Endothelial cell of umbilical vein (primary cell): Measurements from ENCODE around the gene IFNA7. TPM values are rescaled to one million over a fixed set of nuclear protein-coding genes. Genes with fewer than 3 reads are reported as not detected.
"Not testable (repeated sequence)": the region's sequence is repeated elsewhere in the genome, so short reads cannot be mapped to it uniquely, and the experiment has no call there.

Experiments used
- Bru-seq: library from RNA; stranded (reverse); fragments of 400-500 nt; gene quantifications from one replicate; lab custom pipeline; 2021; lab: Mats Ljungman, UMichigan
- BruChase-seq, 2 experiments: library from RNA; stranded (reverse); fragments of 400-500 nt; gene quantifications; one replicate each; lab custom pipeline; 2021; lab: Mats Ljungman, UMichigan
- BruUV-seq: library from RNA; stranded (reverse); fragments of 400-500 nt; replicated peaks from 2 replicates; lab custom pipeline; 2021; lab: Mats Ljungman, UMichigan
- CTCF ChIA-PET: fragments of 300-600, 350-600 bp; sonication (Branson Sonifier 250); formaldehyde crosslinking; loops from one replicate; lab custom pipeline; 2021; ENCODE audit warnings: antibody characterized with exemption, inconsistent platforms; lab: Charles Lee
- POLR2A ChIA-PET: fragments of 300-600, 350-600 bp; sonication (Branson Sonifier 250); formaldehyde crosslinking; loops from one replicate; lab custom pipeline; 2021; ENCODE audit warnings: antibody characterized with exemption, inconsistent platforms; lab: Charles Lee
- DNase-seq: peaks from one replicate; pipeline ENCODE4 v3.0.0-alpha.2; 2011; ENCODE audit warnings: low read depth, low spot score
- FAIRE-seq: peaks from 2 replicates; lab custom pipeline; 2011; peaks lifted over from hg19 to GRCh38; lab: Jason Lieb, UNC
- H2AFZ ChIP-seq: 2 replicates; pipeline ENCODE4 v1.6.0; 2012; ENCODE audit warnings: low read depth, low read length, control low read depth, inconsistent platforms
- H3K27ac ChIP-seq: 2 replicates; pipeline ENCODE4 v1.5.1; 2011; ENCODE audit warnings: low read depth, mild to moderate bottlenecking, control low read depth, low read length, moderate library complexity; ENCODE audit not compliant: insufficient read depth
- H3K27me3 ChIP-seq, 2 experiments: 2 replicates each; pipeline versions ENCODE4 v1.6.0 to v1.6.1; 2011; ENCODE audit warnings: low read length in 2 of 2, mixed read lengths in 1 of 2; ENCODE audit not compliant: control insufficient read depth in 2 of 2, insufficient read depth in 2 of 2
- H3K36me3 ChIP-seq, 2 experiments: 2 replicates in 1 of 2; 3 replicates in 1 of 2; pipeline ENCODE4 v1.5.1; 2011; ENCODE audit warnings: low read length in 2 of 2, mild to moderate bottlenecking in 1 of 2, moderate library complexity in 1 of 2; ENCODE audit not compliant: control insufficient read depth in 2 of 2, insufficient read depth in 2 of 2; ENCODE audit errors: extremely low read depth in 1 of 2
- H3K4me1 ChIP-seq: 3 replicates; pipeline ENCODE4 v1.5.1; 2011; ENCODE audit warnings: mild to moderate bottlenecking, low read length; ENCODE audit not compliant: control insufficient read depth, insufficient read depth; ENCODE audit errors: extremely low read depth
- H3K4me2 ChIP-seq: 2 replicates; pipeline ENCODE4 v1.6.1; 2011; ENCODE audit warnings: low read length, control low read depth, mixed read lengths; ENCODE audit not compliant: insufficient read depth
- H3K4me3 ChIP-seq, 3 experiments: fragments of 200-600 bp in 1 of 3; sonication (generic), shearing (Covaris generic) in 1 of 3; replicated peaks in 1 of 3; 2 replicates each; pipeline ENCODE4 v1.5.1; 2011 to 2016; ENCODE audit warnings: control low read depth in 3 of 3, low read length in 3 of 3, mild to moderate bottlenecking in 2 of 3, inconsistent platforms in 1 of 3, low read depth in 1 of 3, moderate library complexity in 1 of 3; ENCODE audit not compliant: insufficient read depth in 1 of 3
- H3K79me2 ChIP-seq: 2 replicates; pipeline ENCODE4 v1.6.0; 2012; ENCODE audit warnings: low read length, inconsistent platforms; ENCODE audit not compliant: control insufficient read depth, insufficient read depth
- H3K9ac ChIP-seq: replicated peaks from 2 replicates; pipeline ENCODE3; 2011; ENCODE audit warnings: low read length, control low read depth; ENCODE audit not compliant: insufficient read depth; ENCODE audit errors: extremely low read depth
- H3K9me1 ChIP-seq: replicated peaks from 3 replicates; pipeline ENCODE4 v1.6.0; 2011; ENCODE audit warnings: mild to moderate bottlenecking, low read length; ENCODE audit not compliant: control insufficient read depth, insufficient read depth; ENCODE audit errors: extremely low read depth
- H3K9me3 ChIP-seq: replicated peaks from 2 replicates; pipeline ENCODE4 v1.5.1; 2012; ENCODE audit warnings: low read length, inconsistent platforms; ENCODE audit not compliant: control insufficient read depth, insufficient read depth
- H4K20me1 ChIP-seq: replicated peaks from 2 replicates; pipeline ENCODE3; 2011; ENCODE audit warnings: mild to moderate bottlenecking, low read length; ENCODE audit not compliant: control insufficient read depth, insufficient read depth; ENCODE audit errors: extremely low read depth
- CTCF ChIP-seq, 2 donors: IDR thresholded peaks; 1 replicate in 1 of 2; 2 replicates in 1 of 2; pipeline ENCODE4 v1.5.1; 2011; ENCODE audit warnings: low read length in 2 of 2, mild to moderate bottlenecking in 2 of 2, moderate library complexity in 2 of 2, control low read depth in 1 of 2, inconsistent platforms in 1 of 2, low read depth in 1 of 2; ENCODE audit not compliant: insufficient read depth in 1 of 2; ENCODE audit errors: extremely low read depth in 1 of 2
- EZH2 ChIP-seq: IDR thresholded peaks from 2 replicates; pipeline ENCODE4 v1.6.1; 2012; ENCODE audit warnings: borderline replicate concordance, low read depth, mild to moderate bottlenecking, moderate library complexity, low read length, inconsistent platforms; ENCODE audit not compliant: severe bottlenecking
- FOS ChIP-seq: IDR thresholded peaks from 2 replicates; pipeline ENCODE4 v1.6.1; 2011; ENCODE audit warnings: mild to moderate bottlenecking, low read length, moderate library complexity, borderline replicate concordance; ENCODE audit not compliant: insufficient read depth
- GATA2 ChIP-seq: IDR thresholded peaks from 2 replicates; pipeline ENCODE4 v1.7.0; 2011; ENCODE audit warnings: low read depth, mild to moderate bottlenecking, moderate library complexity, mixed read lengths, low read length; ENCODE audit not compliant: insufficient read length, insufficient read depth
- JUN ChIP-seq: IDR thresholded peaks from 2 replicates; pipeline ENCODE4 v1.6.1; 2011; ENCODE audit warnings: borderline replicate concordance, low read depth; ENCODE audit not compliant: insufficient read length, insufficient read depth
- MYC ChIP-seq: IDR thresholded peaks from one replicate; pipeline ENCODE4 v1.6.1; 2011; ENCODE audit warnings: mild to moderate bottlenecking, low read depth, low read length
- POLR2A ChIP-seq: IDR thresholded peaks from 2 replicates; pipeline ENCODE4 v1.6.1; 2012; ENCODE audit warnings: low read depth, mild to moderate bottlenecking, control low read depth, low read length
- POLR2AphosphoS5 ChIP-seq: IDR thresholded peaks from 2 replicates; pipeline ENCODE4 v1.6.1; 2012; ENCODE audit warnings: low read depth, mild to moderate bottlenecking, control low read depth, low read length, moderate library complexity; ENCODE audit not compliant: insufficient read depth
- dilution Hi-C: fragments of 300-500 bp; cut with MboI; formaldehyde crosslinking; loops from one replicate; pipeline ENCODE4 v1.15.0; 2019; ENCODE audit warnings: low sequenced_read_pairs; ENCODE audit not compliant: extremely low pct_ligation_motif_present
- intact Hi-C: fragments of 100-400 bp; cut with micrococcal nuclease; formaldehyde crosslinking; loops from one replicate; pipeline ENCODE4 v1.10.0; 2022
- long read RNA-seq: library from polyadenylated mRNA; stranded (forward); transcript quantifications from one replicate; pipeline ENCODE4 v2.0.0, GENCODE V29; 2021
- polyA minus RNA-seq, 3 experiments: library from RNA; depleted of rRNA, polyadenylated mRNA; stranded (reverse); fragments of >200 nt; gene quantifications; 1 replicate in 1 of 3; 2 replicates in 2 of 3; pipeline ENCODE4 v1.2.3, GENCODE V29; 2011
- polyA plus RNA-seq, 4 experiments: library from polyadenylated mRNA; depleted of rRNA in 3 of 4; stranded (reverse) in 3 of 4; unstranded in 1 of 4; fragments of >200 nt; gene quantifications; 2 replicates each; pipeline versions ENCODE4 v1.2.1 to v1.2.3, GENCODE V29; 2011 to 2012; ENCODE audit warnings: missing spikeins in 1 of 4
- total RNA-seq: library from RNA; stranded (reverse); gene quantifications from 2 replicates; pipeline ENCODE4 v1.2.3, GENCODE V29; 2021
- TF ChIP-seq, protein P1 (sequence below): IDR thresholded peaks from 2 replicates; pipeline ENCODE4 v1.6.1; 2011; ENCODE audit not compliant: insufficient read depth, insufficient read length

Gene IFNA7
- total RNA-seq (not detected in 2 replicates), polyA plus RNA-seq (not detected in 2 replicates), polyA minus RNA-seq (not detected in 2 replicates), Bru-seq, nascent RNA (not detected), BruChase-seq, experiment 1, labeled RNA remaining after a 6-hour chase (not detected), BruChase-seq, experiment 2, labeled RNA remaining after a 2-hour chase (not detected)
- polyA plus RNA-seq (2011; cell fraction: cytosol; rRNA removed): not detected in 2 replicates
- not detected in 2 replicates for polyA plus RNA-seq (2011; cell fraction: nucleus; rRNA removed)
- not detected in 2 replicates for polyA plus RNA-seq (2012)
- not detected for polyA minus RNA-seq (2011; cell fraction: cytosol; rRNA and poly(A)+ RNA removed)
- not detected in 2 replicates for polyA minus RNA-seq (2011; cell fraction: nucleus; rRNA and poly(A)+ RNA removed)
- long read RNA-seq: 0 reads

GRCh38 chr9:21202105-21202504 lies at the start of gene IFNA7:
TSS of gene IFNA7 (minus strand) at chr9:21202205. CDS start at chr9:21202165, 40 bp downstream.
- not testable (repeated sequence) for H3K27ac ChIP-seq, BruUV-seq
- CTCF ChIA-PET: interaction anchor here (1.0 kb wide), 1 partner anchor 194 kb away, joined by 3 read pairs; no protein-coding TSS in a partner anchor

GRCh38 chr9:21251638-21252037 lies 49.6 kb upstream of the IFNA7 start:
- Histone ChIP-seq H3K9me1 (no peaks in the 10 kb centered on the region), H3K4me2 (no peak overlapping the region), H3K9me3 (no peaks in the 10 kb centered on the region), H4K20me1 (no peaks in the 10 kb centered on the region), H2AFZ (no peak overlapping the region), H3K36me3 (no peaks in the 10 kb centered on the region), H3K9ac (no peak overlapping the region), H3K4me3 (no peak overlapping the region), H3K27me3 (peaks cover 25 to 49% of the 10 kb centered on the region in 2 experiments), H3K79me2 (no peaks in the 10 kb centered on the region), H3K4me1 (peaks cover 3% of the 10 kb centered on the region), H3K27ac (no peak overlapping the region)
- FAIRE-seq (no peak), DNase-seq (no peak)
- POLR2A ChIA-PET: no interaction called here
- TF ChIP-seq POLR2AphosphoS5 (no peak), GATA2 (no peak), EZH2 (no peak), JUN (no peak), MYC (no peak), POLR2A (no peak), CTCF (IDR thresholded peaks at IDR 0.05; ENCODE audit: extremely low read depth in 1 of 2, insufficient read depth in 1 of 2, low read depth in 1 of 2, low read length in 2 of 2) (no peak), FOS (no peak)
- TF ChIP-seq, protein P1, sequence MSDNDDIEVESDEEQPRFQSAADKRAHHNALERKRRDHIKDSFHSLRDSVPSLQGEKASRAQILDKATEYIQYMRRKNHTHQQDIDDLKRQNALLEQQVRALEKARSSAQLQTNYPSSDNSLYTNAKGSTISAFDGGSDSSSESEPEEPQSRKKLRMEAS: no peak
- BruUV-seq: no TSS peak
- CTCF ChIA-PET: interaction anchor here (1.1 to 4.7 kb wide), 6 partner anchors 17 to 204 kb away, joined by 3 to 63 read pairs (median 11); no protein-coding TSS in a partner anchor
- intact Hi-C loops (loop anchor here (2.0 to 5.0 kb wide), 2 partner anchors 67 to 216 kb away; no protein-coding TSS in a partner anchor), dilution Hi-C loops (no loop called here)

More at GRCh38 chr9:21202105-21202504, at the start of gene IFNA7:
- H3K9ac ChIP-seq, intact Hi-C loops, DNase-seq, dilution Hi-C loops, FAIRE-seq, H4K20me1 ChIP-seq, H3K4me1 ChIP-seq, H3K27me3 ChIP-seq, H3K4me2 ChIP-seq, POLR2A ChIA-PET, H3K36me3 ChIP-seq, H3K79me2 ChIP-seq, H2AFZ ChIP-seq, H3K9me3 ChIP-seq, H3K4me3 ChIP-seq, H3K9me1 ChIP-seq: not testable (repeated sequence)
